Stimulated activated CD4-positive, alpha-beta T cell treated with anti-CD3 and anti-CD28 coated beads, Interleukin-4, amount 100 ng/mL, for 24 hours (primary cell): ENCODE measurements around the gene PPME1.
"Not testable (repeated sequence)": the region's sequence is repeated elsewhere in the genome, so short reads cannot be mapped to it uniquely, and the experiment has no call there.

Experiments used
- DNase-seq: peaks from one replicate; pipeline ENCODE4 v3.0.0-alpha.2; 2020

The PPME1 gene, protein sequence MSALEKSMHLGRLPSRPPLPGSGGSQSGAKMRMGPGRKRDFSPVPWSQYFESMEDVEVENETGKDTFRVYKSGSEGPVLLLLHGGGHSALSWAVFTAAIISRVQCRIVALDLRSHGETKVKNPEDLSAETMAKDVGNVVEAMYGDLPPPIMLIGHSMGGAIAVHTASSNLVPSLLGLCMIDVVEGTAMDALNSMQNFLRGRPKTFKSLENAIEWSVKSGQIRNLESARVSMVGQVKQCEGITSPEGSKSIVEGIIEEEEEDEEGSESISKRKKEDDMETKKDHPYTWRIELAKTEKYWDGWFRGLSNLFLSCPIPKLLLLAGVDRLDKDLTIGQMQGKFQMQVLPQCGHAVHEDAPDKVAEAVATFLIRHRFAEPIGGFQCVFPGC

GRCh38 chr11:74170694-74171629 is at the start of gene PPME1, which contains the start of gene C2CD3:
Gene PPME1, plus strand, starts transcription at chr11:74171289. Its CDS starts 133 bp downstream, at chr11:74171422.
Gene C2CD3, minus strand, starts transcription at chr11:74171002. Its CDS starts 210 bp downstream, at chr11:74170792.
- peak; percentile 98 for DNase-seq

DNA sequence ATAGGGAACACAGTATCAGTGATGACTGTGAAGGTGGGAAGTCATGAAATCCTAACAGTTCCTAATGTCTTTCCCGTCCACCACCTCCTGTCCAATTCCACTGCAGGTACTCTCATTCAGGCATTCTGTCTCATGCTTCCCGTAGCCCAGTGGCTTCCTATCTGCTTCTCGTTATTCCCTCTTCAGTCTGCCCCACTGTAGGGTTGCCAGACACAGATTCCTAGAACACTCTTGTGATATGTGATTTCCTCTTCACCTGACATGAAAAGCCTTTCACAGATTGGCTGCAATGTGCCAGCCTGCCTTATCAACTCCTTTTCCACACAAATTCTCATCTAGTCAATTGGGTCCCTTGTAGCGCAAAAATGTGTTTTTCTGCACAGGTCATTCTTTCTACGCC is 49.3 kb upstream of the PPME1 start:
- DNase-seq = no peak

GRCh38 chr11:74123008-74123448 is 48.1 kb upstream of the PPME1 start:
- DNase-seq = no peak

DNA sequence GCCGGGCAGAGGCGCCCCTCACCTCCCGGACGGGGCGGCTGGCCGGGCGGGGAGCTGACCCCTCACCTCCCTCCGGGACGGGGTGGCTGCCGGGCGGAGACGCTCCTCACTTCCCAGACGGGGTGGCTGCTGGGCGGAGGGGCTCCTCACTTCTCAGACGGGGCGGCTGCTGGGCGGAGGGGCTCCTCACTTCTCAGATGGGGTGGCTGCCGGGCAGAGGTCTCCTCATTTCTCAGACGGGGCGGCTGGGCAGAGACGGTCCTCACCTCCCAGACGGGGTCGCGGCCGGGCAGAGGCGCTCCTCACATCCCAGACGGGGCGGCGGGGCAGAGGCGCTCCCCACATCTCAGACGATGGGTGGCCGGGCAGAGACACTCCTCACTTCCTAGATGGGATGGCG is 42.0 kb upstream of the PPME1 start:
- not testable (repeated sequence) for DNase-seq

DNA sequence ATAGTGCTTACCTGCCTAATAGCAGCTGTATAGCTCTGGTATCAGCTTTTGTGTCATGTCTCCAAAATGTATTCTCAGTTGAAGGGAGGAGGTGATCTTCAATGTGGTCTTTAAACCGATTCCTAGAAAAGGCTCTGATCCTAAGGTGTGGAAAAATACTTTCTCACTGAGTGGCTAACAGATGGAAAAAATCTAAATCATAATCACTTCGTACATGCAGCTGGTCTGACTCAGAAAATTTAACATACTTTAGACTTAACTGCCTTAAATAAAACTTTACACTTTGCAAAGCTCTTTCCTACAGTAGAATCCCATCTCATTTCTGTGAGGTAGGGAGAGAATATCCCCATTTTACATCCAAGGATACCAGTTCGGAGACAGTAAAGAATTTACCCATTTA is 38.3 kb upstream of the PPME1 start:
- no peak for DNase-seq

- no peak for DNase-seq
These were observed 37.7 kb upstream of the PPME1 start for GRCh38 chr11:74133436-74133835.

DNA sequence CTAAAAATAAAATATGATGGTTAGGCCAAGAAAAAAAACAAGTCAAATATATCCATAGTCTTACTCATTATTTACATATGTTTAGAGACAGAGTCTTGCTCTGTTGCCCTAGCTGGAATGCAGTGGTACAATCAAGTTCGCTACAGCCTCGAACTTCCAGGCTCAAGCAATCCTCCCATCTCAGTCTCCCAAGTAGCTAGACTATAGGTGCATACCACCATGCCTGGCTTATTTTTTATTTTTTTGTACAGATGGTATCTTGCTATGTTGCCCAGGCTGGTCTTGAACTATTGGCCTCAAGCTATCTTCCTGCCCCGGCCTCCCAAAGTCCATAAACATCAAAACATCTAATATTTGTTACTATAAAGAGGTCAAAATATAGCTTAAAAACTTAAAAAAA is 36.4 kb upstream of the PPME1 start:
- no peak for DNase-seq

- DNase-seq = no peak
These were observed 35.8 kb upstream of the PPME1 start for GRCh38 chr11:74135127-74135840.

- no peak for DNase-seq
These were observed 33.1 kb upstream of the PPME1 start for GRCh38 chr11:74138021-74138420.

DNA sequence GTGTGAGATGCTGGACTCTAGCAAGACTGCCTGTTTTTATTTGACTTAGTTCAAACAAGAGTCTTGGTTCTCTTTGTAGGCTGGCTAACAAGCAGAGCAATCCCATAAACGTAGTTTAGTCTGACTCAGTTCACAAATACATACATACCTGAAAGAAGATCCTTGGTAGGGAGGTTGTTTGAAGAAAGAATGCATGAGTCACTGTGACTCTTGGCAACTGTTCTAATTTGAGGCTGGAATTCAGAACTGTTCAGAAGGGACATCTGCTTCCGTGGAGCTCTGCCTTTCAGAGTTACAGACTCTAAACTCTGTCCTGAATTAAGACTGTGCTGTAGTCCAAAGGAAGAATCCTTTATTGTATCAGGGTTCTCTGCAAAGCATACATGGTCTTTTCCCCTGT is 32.5 kb upstream of the PPME1 start:
- DNase-seq = no peak

DNA sequence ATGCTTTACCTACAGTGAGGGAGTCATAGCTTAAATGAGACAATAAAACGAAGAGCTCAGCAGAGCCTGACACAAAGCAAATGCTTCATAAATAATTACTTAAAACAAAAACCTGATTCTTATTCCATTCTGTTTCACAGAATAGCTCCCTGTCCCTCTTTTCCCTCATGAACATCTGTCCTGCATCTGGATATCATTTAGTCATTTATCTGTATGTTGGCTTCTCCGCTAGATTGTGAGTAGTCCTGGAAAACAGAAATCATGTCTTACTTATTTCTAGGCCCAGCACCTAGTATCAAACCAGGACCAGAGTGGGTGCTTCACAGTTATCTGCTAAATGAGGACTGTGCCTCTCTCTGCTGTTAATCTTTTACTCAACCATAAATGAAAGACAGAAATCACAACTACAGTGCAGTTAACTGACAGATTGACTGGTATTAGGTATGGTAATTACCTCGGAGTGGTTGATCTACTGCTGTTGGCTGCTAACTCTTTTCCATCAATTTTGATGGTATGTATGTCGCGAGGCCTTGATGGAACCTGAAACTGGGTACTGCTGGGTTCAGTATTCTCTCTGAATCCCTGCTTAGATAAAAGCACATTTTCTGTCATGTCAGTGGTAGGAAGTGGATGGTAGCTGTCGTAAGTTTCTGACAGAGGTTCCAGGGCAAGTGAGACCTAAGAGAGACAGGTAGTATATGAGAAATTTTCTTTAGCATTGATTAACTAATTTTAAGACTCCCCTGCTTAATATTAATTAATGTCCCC is 31.8 kb upstream of the PPME1 start:
- no peak for DNase-seq

DNA sequence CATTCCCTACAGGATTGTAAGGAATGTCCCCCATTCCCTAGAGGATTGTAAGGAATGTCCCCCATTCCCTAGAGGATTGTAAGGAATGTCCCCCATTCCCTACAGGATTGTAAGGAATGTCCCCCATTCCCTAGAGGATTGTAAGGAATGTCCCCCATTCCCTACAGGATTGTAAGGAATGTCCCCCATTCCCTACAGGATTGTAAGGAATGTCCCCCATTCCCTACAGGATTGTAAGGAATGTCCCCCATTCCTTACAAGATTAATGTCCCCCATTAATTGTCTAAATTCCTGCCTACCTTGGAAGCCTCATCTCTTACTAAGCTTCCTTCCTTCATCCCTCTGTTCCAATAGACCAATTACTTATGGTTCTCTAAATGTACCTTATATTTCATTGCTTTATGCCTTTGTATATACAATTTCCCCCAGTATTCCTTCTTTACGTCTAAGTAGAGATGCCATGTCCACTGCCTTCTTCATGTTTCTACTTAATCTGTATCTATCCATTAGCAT is 31.1 kb upstream of the PPME1 start:
- DNase-seq = not testable (repeated sequence)

- DNase-seq = no peak
These were observed 29.8 kb upstream of the PPME1 start for GRCh38 chr11:74141241-74141695.

DNA sequence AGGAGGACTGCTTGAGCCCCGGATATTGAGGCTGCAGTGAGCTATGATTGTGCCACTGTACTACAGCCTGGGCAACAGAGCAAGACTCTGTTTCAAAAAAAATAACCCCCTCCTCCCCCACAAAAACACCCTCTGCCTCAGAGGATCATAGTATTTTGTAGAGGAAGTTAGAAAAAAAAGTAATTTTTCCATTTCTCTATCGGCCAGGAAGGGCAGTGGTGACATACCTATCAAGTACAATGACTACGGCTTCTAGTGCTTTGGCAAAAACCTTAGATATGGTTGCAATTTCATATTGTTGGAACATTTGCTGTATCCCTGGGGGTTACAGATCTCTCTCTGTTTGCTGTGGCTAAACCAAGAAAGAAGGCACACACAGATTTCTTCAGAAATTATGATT is 29.2 kb upstream of the PPME1 start:
- DNase-seq = no peak

DNA sequence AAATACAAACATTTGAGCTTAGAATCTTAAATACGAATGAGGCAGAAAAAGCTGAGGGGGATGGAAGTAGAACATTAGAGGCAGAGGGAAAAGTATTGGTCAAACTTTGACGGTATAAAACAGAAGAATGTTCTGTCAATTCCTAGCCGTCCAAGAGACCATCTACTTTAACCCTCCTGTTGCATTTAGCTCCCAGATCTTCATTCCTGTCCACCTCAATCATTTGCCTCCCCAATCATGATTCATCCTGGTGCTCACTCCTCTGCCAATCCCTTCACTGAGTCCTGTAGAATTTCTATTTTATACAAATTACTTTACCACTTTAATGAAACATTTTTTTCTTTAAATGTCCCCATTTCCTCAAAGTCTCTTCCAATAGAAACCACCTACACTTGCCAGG is 28.5 kb upstream of the PPME1 start:
- no peak for DNase-seq

DNA sequence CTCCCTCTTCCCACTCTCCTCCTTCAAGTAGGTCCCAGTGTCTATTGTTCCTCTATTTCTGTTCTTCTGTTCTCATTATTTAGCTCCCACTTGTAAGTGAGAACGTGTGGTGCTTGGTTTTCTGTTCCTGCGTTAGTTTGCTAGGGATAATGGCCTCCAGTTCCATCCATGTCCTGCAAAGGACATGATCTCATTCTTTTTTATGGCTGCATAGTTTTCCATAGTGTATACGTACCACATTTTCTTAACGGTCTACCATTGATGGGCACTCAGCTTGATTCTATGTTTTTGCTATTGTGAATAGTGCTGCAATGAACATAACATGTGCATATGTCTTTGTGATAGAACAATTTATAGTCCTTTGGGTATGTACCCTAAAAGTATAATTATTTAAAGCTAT is 26.5 kb upstream of the PPME1 start:
- DNase-seq = no peak

GRCh38 chr11:74147199-74147929 is 23.7 kb upstream of the PPME1 start:
- no peak for DNase-seq

DNA sequence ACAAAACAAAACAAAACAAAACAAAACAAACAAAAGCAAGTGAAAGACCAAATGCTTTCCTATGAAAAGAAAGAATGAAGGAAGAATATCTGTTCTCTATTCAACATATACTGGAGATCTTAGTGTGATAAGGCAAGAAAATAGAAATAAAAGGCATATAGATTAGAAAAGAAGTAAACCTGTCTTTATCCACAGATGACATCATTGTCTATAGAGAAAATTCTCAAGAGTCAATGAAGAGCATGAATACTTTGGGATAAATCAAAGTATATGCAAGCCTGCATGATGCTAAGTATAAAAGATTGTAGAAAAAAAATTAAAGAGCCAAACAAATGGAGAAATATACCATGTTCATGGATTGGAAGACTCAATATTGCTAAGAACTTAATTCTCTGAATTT is 17.9 kb upstream of the PPME1 start:
- DNase-seq = no peak

DNA sequence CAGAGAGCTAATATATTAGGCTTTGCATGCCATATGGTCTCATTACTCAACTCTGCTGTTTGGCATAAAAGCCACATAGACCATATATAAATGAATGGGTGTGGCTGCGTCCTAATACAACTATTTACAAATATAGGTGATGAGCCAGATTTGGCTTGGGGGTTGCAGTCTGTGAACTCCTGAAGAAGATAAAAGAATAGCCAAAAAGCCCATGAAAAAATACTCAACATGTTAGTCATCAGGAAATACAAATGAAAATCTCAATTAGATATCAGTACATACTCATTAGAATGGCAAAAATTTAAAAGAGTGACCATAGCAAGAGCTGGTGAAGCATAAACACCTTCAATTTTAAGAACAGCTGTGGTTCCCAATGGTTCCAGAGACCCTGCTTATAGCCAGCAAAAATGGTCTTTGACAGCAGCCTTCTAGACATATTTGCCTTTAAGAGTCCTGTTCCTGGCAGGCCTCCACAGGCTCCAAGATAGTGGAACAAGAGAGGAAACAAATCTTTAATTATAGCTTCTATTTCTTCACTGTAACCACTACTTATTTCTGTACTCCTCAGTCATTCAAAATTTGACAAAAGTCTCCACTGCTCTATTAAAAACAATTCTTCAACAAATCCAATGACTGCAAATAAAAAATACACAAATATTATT is 16.3 kb upstream of the PPME1 start:
- DNase-seq = no peak

DNA sequence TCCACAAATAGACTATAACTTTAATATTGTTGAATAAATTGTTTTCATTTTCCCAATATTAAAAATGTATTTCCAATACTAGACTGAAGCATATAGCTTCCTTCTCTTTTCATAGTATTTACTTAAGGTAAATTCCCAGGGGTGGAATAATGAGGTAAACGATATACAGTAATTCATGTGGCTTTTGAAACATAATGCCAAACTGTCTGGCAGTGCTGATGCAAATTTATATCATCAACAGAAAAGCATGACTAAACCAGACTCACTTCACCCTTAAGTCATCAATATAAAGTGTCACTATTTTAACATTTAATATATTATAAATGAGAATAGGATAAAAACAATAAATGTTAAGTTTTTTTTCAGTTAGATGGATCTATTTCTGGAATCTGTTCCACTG is 13.9 kb upstream of the PPME1 start:
- no peak for DNase-seq

GRCh38 chr11:74159642-74160041 is 11.4 kb upstream of the PPME1 start:
- DNase-seq = no peak
